Measurements from ENCODE around the gene RNU6-1.

RNU6-1 gene

DNA sequence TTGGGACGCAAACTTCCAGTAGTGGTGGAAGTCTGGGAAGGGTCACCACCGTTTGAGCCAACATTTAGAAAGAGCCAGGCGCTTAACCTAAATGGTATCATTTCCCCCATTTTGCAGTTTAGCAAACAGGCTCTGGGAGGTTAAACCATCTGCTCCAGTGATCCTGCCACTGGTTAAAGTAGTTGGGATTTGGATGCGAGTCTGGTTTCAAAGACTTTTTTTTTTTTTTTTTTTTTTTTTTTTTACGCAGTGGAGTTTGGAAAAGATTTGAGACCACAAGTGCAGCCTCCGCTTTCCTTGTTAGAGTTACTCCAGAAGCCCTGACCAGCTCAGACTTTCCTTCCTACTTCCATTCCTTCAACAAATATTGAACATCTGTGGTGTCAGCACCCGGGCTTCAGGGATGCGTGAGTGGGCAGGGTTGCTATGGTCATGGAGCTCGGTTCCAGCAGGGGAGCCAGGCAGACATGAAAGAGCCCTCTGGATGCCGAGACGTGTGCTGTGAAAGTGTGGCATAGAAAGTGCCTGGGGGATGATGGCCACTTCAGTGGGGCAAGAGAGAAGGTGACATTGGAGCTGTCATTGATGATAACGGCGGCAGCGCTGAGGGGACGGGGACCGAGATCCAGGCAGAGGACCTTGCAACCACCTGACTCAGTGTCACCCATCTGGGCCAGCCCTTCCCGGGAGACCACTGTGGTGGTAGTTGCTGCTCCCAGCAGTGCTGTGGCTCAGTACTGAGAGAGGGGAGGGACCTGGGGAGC is 1.1 kb upstream of the RNU6-1 start:
- peak overlapping the region; percentile 90 for H3K4me2 ChIP-seq (ENCODE audit: low read length)
- H3K36me3 ChIP-seq (ENCODE audit: insufficient read depth, low read length) = no peaks in the 10 kb centered on the region
- H3K27me3 ChIP-seq (ENCODE audit: control insufficient read depth, insufficient read depth, low read length) = peaks cover 6% of the 10 kb centered on the region
- no peaks in the 10 kb centered on the region for H3K9me3 ChIP-seq (replicated peaks; ENCODE audit: low read length)
- H3K4me1 ChIP-seq (ENCODE audit: control insufficient read depth, insufficient read depth, low read length) = peaks cover 14% of the 10 kb centered on the region
- H3K9ac ChIP-seq (ENCODE audit: low read depth, low read length) = peak overlapping the region; percentile 90
- peak overlapping the region; percentile 91 for H3K4me3 ChIP-seq (ENCODE audit: low read length)

DNA sequence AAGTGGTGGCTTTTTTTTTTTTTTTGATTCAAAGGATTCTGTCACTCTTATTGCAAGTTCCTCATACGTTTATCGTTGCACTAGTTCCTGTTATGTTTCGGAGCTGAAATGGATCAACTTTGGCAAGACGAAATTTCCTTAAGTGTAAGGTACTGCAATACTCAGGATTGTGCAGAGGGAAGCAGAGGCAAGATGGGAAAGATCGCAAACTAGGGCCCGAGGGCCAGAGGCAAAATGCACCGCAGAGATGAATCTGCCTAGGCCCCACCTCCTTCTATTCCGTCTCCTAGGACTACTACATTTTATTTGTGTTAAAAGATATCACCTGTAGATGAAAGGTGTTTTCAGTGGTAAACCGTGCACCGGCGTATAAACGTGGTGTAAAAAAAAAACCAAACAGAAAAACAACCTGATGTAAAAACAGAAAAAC is 331 bp downstream of the RNU6-1 start:
- Histone ChIP-seq H3K36me3 (ENCODE audit: insufficient read depth, low read length) (no peaks in the 10 kb centered on the region), H3K4me1 (ENCODE audit: control insufficient read depth, insufficient read depth, low read length) (peaks cover 14% of the 10 kb centered on the region), H3K4me2 (ENCODE audit: low read length) (peak overlapping the region; percentile 90), H3K9ac (ENCODE audit: low read depth, low read length) (peak overlapping the region; percentile 90), H3K9me3 (replicated peaks; ENCODE audit: low read length) (no peaks in the 10 kb centered on the region), H3K27me3 (ENCODE audit: control insufficient read depth, insufficient read depth, low read length) (peaks cover 6% of the 10 kb centered on the region), H3K4me3 (ENCODE audit: low read length) (peak overlapping the region; percentile 91)

DNA sequence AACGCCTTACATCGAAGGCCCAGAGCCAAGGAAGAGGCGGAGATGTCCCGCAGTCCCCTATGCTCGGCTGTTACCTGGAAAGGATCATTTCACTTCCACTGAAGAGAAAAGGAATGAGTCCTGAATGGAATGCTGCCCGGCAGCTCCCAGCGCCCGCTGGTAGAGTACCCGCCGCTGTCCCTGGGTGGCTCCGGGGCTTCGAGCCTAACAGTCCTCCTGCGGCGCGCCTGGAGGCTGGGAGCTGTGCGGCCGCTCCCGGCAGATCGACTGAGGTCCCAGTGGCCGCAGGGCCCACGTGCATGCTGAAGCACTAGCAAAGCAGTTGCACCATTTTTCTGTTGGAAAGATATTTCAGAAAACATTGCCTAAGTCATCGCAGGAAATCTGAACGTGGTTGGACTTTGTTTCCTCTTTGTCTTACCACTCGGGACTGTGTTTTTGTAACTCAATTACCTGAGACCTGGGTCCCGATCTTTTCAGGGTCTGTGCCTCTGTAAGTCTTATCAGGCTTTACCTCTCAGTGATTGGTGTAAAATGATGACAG is 984 bp downstream of the RNU6-1 start:
- no peaks in the 10 kb centered on the region for H3K9me3 ChIP-seq (replicated peaks; ENCODE audit: low read length)
- H3K27me3 ChIP-seq (ENCODE audit: control insufficient read depth, insufficient read depth, low read length) = peaks cover 7% of the 10 kb centered on the region
- peak overlapping the region; percentile 90 for H3K4me2 ChIP-seq (ENCODE audit: low read length)
- H3K36me3 ChIP-seq (ENCODE audit: insufficient read depth, low read length) = no peaks in the 10 kb centered on the region
- H3K9ac ChIP-seq (ENCODE audit: low read depth, low read length) = peak overlapping the region; percentile 90
- peaks cover 14% of the 10 kb centered on the region for H3K4me1 ChIP-seq (ENCODE audit: control insufficient read depth, insufficient read depth, low read length)
- H3K4me3 ChIP-seq (ENCODE audit: low read length) = peak overlapping the region; percentile 91

DNA sequence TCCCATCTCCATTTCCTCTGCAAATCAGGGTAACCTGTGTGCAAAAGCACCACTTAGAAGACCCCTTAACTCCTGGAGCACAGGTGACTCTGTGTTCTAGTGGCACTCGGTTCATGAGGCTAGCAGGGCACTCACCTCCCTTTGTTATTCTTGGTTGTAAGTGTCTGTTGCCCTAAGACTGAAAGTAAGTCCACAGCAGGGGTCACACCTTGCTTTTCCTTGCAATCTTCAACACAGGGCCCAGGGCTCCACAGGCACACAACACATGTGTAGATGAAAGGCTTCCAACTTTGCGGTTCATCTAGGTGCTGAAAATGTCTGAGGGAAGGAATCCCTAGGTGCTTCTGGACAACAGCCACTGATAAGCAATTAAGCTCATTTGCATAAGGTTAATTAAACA is 2.9 kb downstream of the RNU6-1 start:
- Histone ChIP-seq H3K27me3 (ENCODE audit: control insufficient read depth, insufficient read depth, low read length) (peaks cover 17% of the 10 kb centered on the region), H3K4me2 (ENCODE audit: low read length) (no peak overlapping the region), H3K4me3 (ENCODE audit: low read length) (no peak overlapping the region), H3K36me3 (ENCODE audit: insufficient read depth, low read length) (no peaks in the 10 kb centered on the region), H3K9me3 (replicated peaks; ENCODE audit: low read length) (no peaks in the 10 kb centered on the region), H3K9ac (ENCODE audit: low read depth, low read length) (no peak overlapping the region), H3K4me1 (ENCODE audit: control insufficient read depth, insufficient read depth, low read length) (peaks cover 14% of the 10 kb centered on the region)

DNA sequence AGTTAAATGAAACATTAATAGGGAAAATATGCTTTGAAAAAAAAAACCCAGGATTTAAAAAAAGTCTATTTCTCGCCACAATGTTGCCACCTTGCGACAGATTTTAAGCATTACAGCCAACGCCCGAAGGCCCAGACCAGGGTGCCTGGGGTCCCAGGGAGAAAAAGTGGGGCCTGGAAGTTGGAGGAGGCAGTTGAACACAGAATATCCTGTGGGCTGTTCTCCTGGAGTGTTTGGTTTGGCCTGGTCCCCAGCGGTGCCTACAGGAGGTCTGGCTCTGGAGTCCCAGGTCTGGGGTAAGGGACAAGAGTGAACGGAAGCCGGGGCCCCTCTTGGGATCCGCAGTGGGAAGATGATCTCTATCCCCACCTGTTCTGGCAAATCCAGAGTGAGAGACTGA is 3.4 kb downstream of the RNU6-1 start:
- H3K9ac ChIP-seq (ENCODE audit: low read depth, low read length) = no peak overlapping the region
- no peaks in the 10 kb centered on the region for H3K9me3 ChIP-seq (replicated peaks; ENCODE audit: low read length)
- peaks cover 18% of the 10 kb centered on the region for H3K27me3 ChIP-seq (ENCODE audit: control insufficient read depth, insufficient read depth, low read length)
- no peaks in the 10 kb centered on the region for H3K36me3 ChIP-seq (ENCODE audit: insufficient read depth, low read length)
- H3K4me1 ChIP-seq (ENCODE audit: control insufficient read depth, insufficient read depth, low read length) = peaks cover 13% of the 10 kb centered on the region
- H3K4me3 ChIP-seq (ENCODE audit: low read length) = no peak overlapping the region
- no peak overlapping the region for H3K4me2 ChIP-seq (ENCODE audit: low read length)

DNA sequence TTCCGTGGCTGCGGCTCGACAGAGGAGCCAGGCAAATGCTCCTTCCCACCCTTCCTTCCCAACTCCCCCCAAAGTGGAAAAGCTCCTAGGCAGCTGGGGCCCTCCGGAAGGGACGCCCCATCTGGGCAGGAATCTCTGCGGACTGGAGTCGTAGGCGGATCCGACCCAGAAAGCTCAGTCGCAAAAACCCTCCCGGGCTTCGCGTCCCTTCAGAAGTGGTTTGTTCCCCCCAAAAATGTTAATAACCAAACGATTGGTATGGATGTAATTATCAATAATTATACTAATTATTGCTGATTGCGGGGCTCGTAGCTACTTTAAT is 3.8 kb downstream of the RNU6-1 start:
- Histone ChIP-seq H3K4me2 (ENCODE audit: low read length) (no peak overlapping the region), H3K27me3 (ENCODE audit: control insufficient read depth, insufficient read depth, low read length) (peaks cover 22% of the 10 kb centered on the region), H3K4me1 (ENCODE audit: control insufficient read depth, insufficient read depth, low read length) (peaks cover 9% of the 10 kb centered on the region), H3K9me3 (replicated peaks; ENCODE audit: low read length) (no peaks in the 10 kb centered on the region), H3K36me3 (ENCODE audit: insufficient read depth, low read length) (no peaks in the 10 kb centered on the region), H3K4me3 (ENCODE audit: low read length) (no peak overlapping the region), H3K9ac (ENCODE audit: low read depth, low read length) (no peak overlapping the region)

DNA sequence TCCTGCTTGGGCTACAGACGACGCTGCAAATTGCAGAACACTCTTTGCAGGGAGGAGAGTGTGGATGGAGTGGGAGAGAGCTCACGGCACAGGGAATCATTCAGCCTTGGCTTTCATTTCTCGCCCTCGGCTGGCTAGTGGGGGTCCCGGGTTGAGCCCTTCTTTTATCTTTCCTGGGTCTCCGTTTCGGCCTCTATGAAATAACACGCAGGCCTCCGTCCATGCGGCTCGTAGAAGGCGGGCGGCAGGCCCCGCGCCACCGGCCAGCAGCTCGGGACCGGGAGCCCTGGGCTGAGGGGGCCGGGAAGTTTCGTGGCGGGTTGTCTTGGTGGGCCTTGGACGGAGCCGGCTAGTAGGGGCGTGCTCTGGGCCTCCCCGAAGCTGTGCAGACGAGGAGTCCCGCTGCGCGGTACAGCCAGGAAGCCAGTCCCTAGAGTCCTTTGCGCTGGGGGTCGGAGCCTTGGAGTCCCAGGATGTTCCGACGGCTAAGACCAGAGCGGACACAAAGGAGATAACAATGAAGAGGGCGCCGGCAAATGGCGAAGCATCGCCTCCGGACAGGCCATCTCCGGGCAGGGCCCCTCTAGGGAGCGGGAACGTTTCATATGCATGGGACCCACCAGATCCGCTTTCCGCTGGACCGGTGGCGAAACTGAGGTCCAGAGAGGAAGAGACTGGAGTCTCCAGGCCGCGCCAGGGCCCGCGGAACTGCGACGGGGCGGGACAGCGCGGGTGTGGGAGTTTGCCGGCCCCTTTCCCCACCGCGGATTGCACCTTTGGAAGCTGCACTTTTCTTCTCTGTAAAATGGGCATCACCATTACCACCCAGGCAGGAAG is 4.3 kb downstream of the RNU6-1 start:
- no peaks in the 10 kb centered on the region for H3K9me3 ChIP-seq (replicated peaks; ENCODE audit: low read length)
- H3K9ac ChIP-seq (ENCODE audit: low read depth, low read length) = no peak overlapping the region
- no peaks in the 10 kb centered on the region for H3K36me3 ChIP-seq (ENCODE audit: insufficient read depth, low read length)
- H3K27me3 ChIP-seq (ENCODE audit: control insufficient read depth, insufficient read depth, low read length) = peaks cover 26% of the 10 kb centered on the region
- H3K4me2 ChIP-seq (ENCODE audit: low read length) = no peak overlapping the region
- peaks cover 9% of the 10 kb centered on the region for H3K4me1 ChIP-seq (ENCODE audit: control insufficient read depth, insufficient read depth, low read length)
- H3K4me3 ChIP-seq (ENCODE audit: low read length) = no peak overlapping the region

DNA sequence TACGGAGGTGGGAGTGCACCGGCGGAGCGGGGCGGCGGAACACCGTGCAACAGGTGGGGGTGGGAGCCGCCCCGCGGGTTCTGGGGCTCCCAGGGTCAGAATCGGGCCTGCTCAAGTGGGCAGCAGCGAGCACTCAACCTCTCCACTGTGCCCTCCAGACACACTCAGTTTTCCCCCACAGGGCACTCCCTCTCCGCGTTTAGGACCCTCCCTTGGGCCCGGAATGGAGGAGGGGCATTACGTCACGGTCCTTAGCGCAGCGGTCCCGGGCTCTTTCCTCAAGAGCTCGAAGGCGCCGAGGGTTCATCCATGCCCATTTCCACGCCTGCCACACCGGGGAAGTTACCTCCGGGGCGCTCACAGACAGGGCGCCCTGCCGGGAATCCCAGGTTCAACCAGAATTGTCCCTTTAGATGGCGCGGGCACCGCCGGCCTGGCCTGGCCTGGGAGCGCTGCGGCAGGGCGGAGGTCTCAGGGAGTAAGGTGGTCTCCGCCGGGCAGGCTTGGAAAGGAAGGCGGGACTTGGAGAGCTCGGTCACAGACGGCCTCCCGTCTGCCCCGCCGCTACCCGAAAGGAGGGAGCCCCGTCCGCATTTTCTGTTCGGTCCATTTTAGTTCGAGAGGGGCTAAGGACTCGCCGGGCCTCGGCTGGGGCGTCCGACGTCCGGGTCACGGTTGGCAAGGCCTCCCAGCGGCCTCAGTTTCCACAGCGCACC is 5.1 kb downstream of the RNU6-1 start:
- Histone ChIP-seq H3K9ac (ENCODE audit: low read depth, low read length) (no peak overlapping the region), H3K4me1 (ENCODE audit: control insufficient read depth, insufficient read depth, low read length) (peaks cover 9% of the 10 kb centered on the region), H3K9me3 (replicated peaks; ENCODE audit: low read length) (no peaks in the 10 kb centered on the region), H3K4me2 (ENCODE audit: low read length) (peak overlapping the region; percentile 87), H3K4me3 (ENCODE audit: low read length) (no peak overlapping the region), H3K36me3 (ENCODE audit: insufficient read depth, low read length) (no peaks in the 10 kb centered on the region), H3K27me3 (ENCODE audit: control insufficient read depth, insufficient read depth, low read length) (peaks cover 31% of the 10 kb centered on the region)

DNA sequence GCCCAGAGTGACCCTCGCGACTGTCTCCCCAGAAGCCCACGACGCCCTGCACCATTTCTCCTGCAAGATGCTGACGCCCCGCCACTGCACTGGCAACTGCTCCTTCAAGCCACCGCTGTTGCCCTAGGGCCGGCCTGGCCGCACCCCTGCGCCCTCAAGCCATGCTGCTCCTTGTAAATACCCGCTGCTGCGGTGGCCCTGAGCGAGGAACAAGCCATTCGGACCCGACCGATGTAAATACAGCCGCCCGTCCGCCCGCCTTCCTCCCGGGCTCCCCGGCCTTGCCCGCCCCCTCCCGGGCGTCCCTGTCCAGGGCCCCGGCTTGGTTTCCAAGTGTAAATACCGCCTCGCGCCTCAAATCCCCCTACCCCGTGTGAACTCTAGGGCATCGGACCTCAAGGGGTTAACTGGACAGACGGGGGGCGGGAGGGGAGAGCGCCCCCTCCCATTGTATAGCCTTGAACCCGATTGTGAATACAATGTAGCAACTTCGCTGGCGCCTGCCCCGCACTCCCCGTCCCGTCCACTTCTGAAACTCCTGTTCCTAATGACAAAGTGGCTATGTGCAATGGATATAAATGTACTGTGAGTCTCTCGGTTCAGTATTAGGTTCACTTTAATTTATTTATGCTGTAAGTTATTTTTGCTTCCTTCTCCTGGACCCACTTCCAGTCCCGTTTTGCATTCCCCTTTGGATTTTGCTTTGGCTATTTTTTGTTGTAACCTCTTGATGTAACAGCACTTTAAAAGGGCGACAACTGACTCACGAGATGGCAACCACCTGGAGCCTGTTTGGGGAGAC is 5.9 kb downstream of the RNU6-1 start:
- H3K4me1 ChIP-seq (ENCODE audit: control insufficient read depth, insufficient read depth, low read length) = peaks cover 6% of the 10 kb centered on the region
- peak overlapping the region; percentile 87 for H3K4me2 ChIP-seq (ENCODE audit: low read length)
- H3K36me3 ChIP-seq (ENCODE audit: insufficient read depth, low read length) = no peaks in the 10 kb centered on the region
- no peaks in the 10 kb centered on the region for H3K9me3 ChIP-seq (replicated peaks; ENCODE audit: low read length)
- H3K4me3 ChIP-seq (ENCODE audit: low read length) = peak overlapping the region; percentile 63
- peaks cover 34% of the 10 kb centered on the region for H3K27me3 ChIP-seq (ENCODE audit: control insufficient read depth, insufficient read depth, low read length)
- no peak overlapping the region for H3K9ac ChIP-seq (ENCODE audit: low read depth, low read length)

DNA sequence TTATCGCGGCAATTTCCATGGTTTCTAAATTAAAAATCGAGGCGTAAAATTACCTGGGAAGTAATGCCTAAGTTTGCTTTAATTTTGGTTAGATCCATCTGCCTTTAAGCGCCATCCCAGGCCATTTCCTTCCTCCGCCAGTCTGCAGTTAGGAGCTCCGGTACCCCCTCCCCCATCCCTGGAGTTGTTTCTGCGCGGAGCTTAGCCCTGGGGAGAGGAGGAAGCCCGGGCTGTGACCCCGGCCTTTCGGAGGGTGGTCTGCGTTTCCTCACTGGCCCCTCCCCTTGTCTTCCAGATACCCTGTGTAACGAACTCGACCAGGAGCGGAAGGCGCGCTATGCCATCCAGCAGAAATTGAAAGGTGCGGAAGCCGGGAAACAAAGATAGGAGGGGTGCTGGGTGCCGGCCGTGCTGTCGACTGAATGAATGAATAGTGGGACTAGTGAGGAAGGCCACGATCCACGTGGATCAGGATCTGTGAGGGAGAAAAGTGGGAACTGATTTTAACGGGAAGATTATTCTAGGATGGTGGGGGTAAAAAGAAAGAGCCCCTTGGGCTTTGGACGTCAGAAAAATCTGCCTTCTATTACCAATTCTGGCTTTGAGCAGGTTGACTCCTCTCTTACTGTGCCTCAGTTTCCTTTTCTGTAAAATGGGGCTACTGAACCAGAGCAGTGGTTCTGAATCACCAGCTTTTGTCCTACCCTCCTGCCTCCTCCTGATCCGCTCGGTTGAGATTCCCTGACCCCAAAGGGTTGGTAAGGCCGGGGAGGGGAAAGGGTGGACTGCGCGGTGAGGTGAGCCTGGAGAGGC is 6.7 kb downstream of the RNU6-1 start:
- H3K4me3 ChIP-seq (ENCODE audit: low read length) = peak overlapping the region; percentile 63
- peaks cover 42% of the 10 kb centered on the region for H3K27me3 ChIP-seq (ENCODE audit: control insufficient read depth, insufficient read depth, low read length)
- no peaks in the 10 kb centered on the region for H3K36me3 ChIP-seq (ENCODE audit: insufficient read depth, low read length)
- H3K4me2 ChIP-seq (ENCODE audit: low read length) = peak overlapping the region; percentile 87
- no peak overlapping the region for H3K9ac ChIP-seq (ENCODE audit: low read depth, low read length)
- H3K4me1 ChIP-seq (ENCODE audit: control insufficient read depth, insufficient read depth, low read length) = no peaks in the 10 kb centered on the region
- H3K9me3 ChIP-seq (replicated peaks; ENCODE audit: low read length) = no peaks in the 10 kb centered on the region
